GM21576 (cell line): Measurements from ENCODE around the gene GRB2.
A peak's percentile ranks its signal among the peaks of the same experiment; 100 is the strongest.
"Not testable (repeated sequence)": the region's sequence is repeated elsewhere in the genome, so short reads cannot be mapped to it uniquely, and the experiment has no call there.

Source experiments
- ATAC-seq: cut with Tn5 transposase; IDR thresholded peaks from one replicate; pipeline ENCODE4 v1.9.1; 2021; ENCODE audit warnings: mild to moderate bottlenecking, moderate library complexity; ENCODE audit not compliant: unreplicated experiment

GRB2 gene

GRCh38 chr17:75356260-75356937, 49.1 kb downstream of the GRB2 start:
- no peak for ATAC-seq

GRCh38 chr17:75353176-75353575, 52.3 kb downstream of the GRB2 start:
- no peak for ATAC-seq

GRCh38 chr17:75352079-75352569, 53.4 kb downstream of the GRB2 start:
- no peak for ATAC-seq

- ATAC-seq = no peak
Measured at GRCh38 chr17:75350706-75351105, 54.8 kb downstream of the GRB2 start.

- no peak for ATAC-seq
Measured at GRCh38 chr17:75350029-75350428, 55.4 kb downstream of the GRB2 start.

GRCh38 chr17:75349589-75349988, 55.9 kb downstream of the GRB2 start:
- ATAC-seq = no peak

GRCh38 chr17:75348386-75349012, 57.0 kb downstream of the GRB2 start:
- no peak for ATAC-seq

GRCh38 chr17:75346906-75347305, 58.6 kb downstream of the GRB2 start:
- no peak for ATAC-seq

GRCh38 chr17:75346368-75346767, 59.1 kb downstream of the GRB2 start:
- ATAC-seq = not testable (repeated sequence)

GRCh38 chr17:75345514-75346167, 59.8 kb downstream of the GRB2 start:
- peak; percentile 48 for ATAC-seq

- ATAC-seq = no peak
Measured at GRCh38 chr17:75344666-75345065, 60.8 kb downstream of the GRB2 start.

GRCh38 chr17:75342996-75343395, 62.5 kb downstream of the GRB2 start:
- ATAC-seq = no peak

GRCh38 chr17:75341784-75342486, 63.5 kb downstream of the GRB2 start:
- no peak for ATAC-seq

- ATAC-seq = no peak
Measured at GRCh38 chr17:75340631-75341030, 64.8 kb downstream of the GRB2 start.

- no peak for ATAC-seq
Measured at GRCh38 chr17:75339971-75340370, 65.5 kb downstream of the GRB2 start.

- ATAC-seq = no peak
Measured at GRCh38 chr17:75338335-75338734, 67.1 kb downstream of the GRB2 start.

- ATAC-seq = no peak
Measured at GRCh38 chr17:75335315-75335714, 70.2 kb downstream of the GRB2 start.

- ATAC-seq = no peak
Measured at GRCh38 chr17:75334723-75335122, 70.8 kb downstream of the GRB2 start.

- ATAC-seq = no peak
Measured at GRCh38 chr17:75331671-75332070, 73.8 kb downstream of the GRB2 start.

- ATAC-seq = no peak
Measured at GRCh38 chr17:75327757-75328156, 77.7 kb downstream of the GRB2 start.

GRCh38 chr17:75326226-75326848, 79.1 kb downstream of the GRB2 start:
- no peak for ATAC-seq
